ENCODE data around the gene VAMP7. TPM values are rescaled to one million over a fixed set of nuclear protein-coding genes. Genes with fewer than 3 reads are reported as not detected.

Gene VAMP7
- total and polyA plus RNA-seq, 4 donors = 38.3 to 53.2 (median 38.8) TPM

DNA sequence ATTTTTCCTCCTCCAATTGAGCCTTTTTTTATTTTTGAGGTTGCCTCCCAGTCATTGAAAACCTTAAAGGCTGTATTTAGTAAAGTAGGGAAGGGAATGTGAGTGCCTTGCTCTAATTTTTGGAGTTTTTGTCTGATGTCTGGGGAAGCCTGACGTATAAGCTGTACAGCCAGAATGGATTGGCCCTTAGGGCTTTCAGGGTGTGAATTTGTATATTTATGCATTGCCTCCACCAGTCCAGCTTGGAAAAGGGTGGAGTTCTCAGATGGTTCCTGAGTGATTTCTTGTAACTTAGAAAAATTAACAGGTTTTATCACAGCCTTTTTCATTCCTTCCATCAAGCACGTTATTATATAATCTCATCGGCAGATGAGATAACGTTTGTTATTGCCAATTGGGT is 107.7 kb downstream of the VAMP7 start:
- intact Hi-C loops (cut with DNase I) = no loop called here
- Histone ChIP-seq H3K4me1 (ENCODE audit: control insufficient read depth in 1 of 2, insufficient read depth in 2 of 2, low read length in 2 of 2) (no peaks in the 10 kb centered on the region), H3K27ac (ENCODE audit: low read depth in 1 of 2, low read length in 2 of 2) (no peak overlapping the region), H3K4me3 (ENCODE audit: low read length in 2 of 2) (no peak overlapping the region), H3K27me3 (ENCODE audit: control insufficient read depth in 1 of 2, insufficient read depth in 2 of 2, low read length in 1 of 2) (no peaks in the 10 kb centered on the region), H3K36me3 (ENCODE audit: control insufficient read depth in 1 of 2, insufficient read depth in 2 of 2, low read length in 1 of 2) (no peaks in the 10 kb centered on the region), H3K9me3 (ENCODE audit: control insufficient read depth, low read length) (peaks cover 2% of the 10 kb centered on the region)
- ATAC-seq (ENCODE audit: low FRiP score) (no peak), DNase-seq (no peak)
- WGBS, 2 donors = 66 to 67% methylated on average over 4 of the region's 4 CpGs

Other genes with a start within 250 kb of the VAMP7 start
- under 1 TPM in 1 of 2 donors, not detected in 1; 0.30 TPM for gene IL9R, start 116.4 kb downstream of the VAMP7 start, total RNA-seq
- gene IL9R, start 116.4 kb downstream of the VAMP7 start, polyA plus RNA-seq = not detected